SK-N-SH treated with all-trans-retinoic acid at 6 μM for 48 hours (cell line): ENCODE results near the gene MIX23.

ENCODE experiments used
- ATAC-seq: fragments of 200-7000 bp; cut with Tn5 transposase; 3 replicates; pipeline ENCODE4 v1.9.1; 2020; ENCODE audit warnings: mild to moderate bottlenecking, moderate library complexity
- ARNTL ChIP-seq: fragments of 450-650 bp; formaldehyde crosslinking; IDR thresholded peaks from 2 replicates; pipeline ENCODE4 v1.5.0; 2020; ENCODE audit warnings: low read depth, mild to moderate bottlenecking, moderate library complexity, borderline replicate concordance
- BACH2 ChIP-seq: fragments of 250-450 bp; sonication (Bioruptor Pico); IDR thresholded peaks from 2 replicates; pipeline ENCODE4 v1.9.0; 2021; ENCODE audit warnings: mild to moderate bottlenecking, borderline replicate concordance
- CSDC2 ChIP-seq: fragments of 250-450 bp; sonication (Bioruptor Pico); IDR thresholded peaks from 2 replicates; pipeline ENCODE4 v1.5.0; 2020; ENCODE audit warnings: mild to moderate bottlenecking, moderate library complexity
- ESRRG ChIP-seq: fragments of 250-450 bp; sonication (Bioruptor Pico); IDR thresholded peaks from 2 replicates; pipeline ENCODE4 v1.6.1; 2021; ENCODE audit warnings: mild to moderate bottlenecking
- GLIS3 ChIP-seq: fragments of 250-450 bp; sonication (Bioruptor Pico); IDR thresholded peaks from 2 replicates; pipeline ENCODE4 v1.5.0; 2020; ENCODE audit warnings: mild to moderate bottlenecking, moderate library complexity
- ISL1 ChIP-seq: fragments of 250-450 bp; sonication (Bioruptor Pico); IDR thresholded peaks from 2 replicates; pipeline ENCODE4 v2.1.2; 2022; ENCODE audit warnings: mild to moderate bottlenecking, moderate library complexity
- OSR1 ChIP-seq: fragments of 250-450 bp; sonication (Bioruptor Pico); IDR thresholded peaks from 2 replicates; pipeline ENCODE4 v1.8.0; 2022; ENCODE audit warnings: moderate library complexity, mild to moderate bottlenecking, inconsistent platforms
- PATZ1 ChIP-seq: fragments of 250-450 bp; sonication (Bioruptor Pico); IDR thresholded peaks from 2 replicates; pipeline ENCODE4 v1.8.0; 2020; ENCODE audit warnings: mild to moderate bottlenecking, moderate library complexity, borderline replicate concordance
- POU6F1 ChIP-seq: fragments of 250-450 bp; sonication (Bioruptor Pico); IDR thresholded peaks from 2 replicates; pipeline ENCODE4 v1.8.0; 2021; ENCODE audit warnings: low read depth, mild to moderate bottlenecking, moderate library complexity, borderline replicate concordance
- PPARA ChIP-seq: fragments of 250-450 bp; sonication (Bioruptor Pico); IDR thresholded peaks from 2 replicates; pipeline ENCODE4 v1.5.0; 2020; ENCODE audit warnings: mild to moderate bottlenecking, borderline replicate concordance
- SNAI2 ChIP-seq: fragments of 250-450 bp; sonication (Bioruptor Pico); IDR thresholded peaks from 2 replicates; pipeline ENCODE4 v1.5.0; 2020; ENCODE audit warnings: mild to moderate bottlenecking, moderate library complexity
- TCF4 ChIP-seq: fragments of 250-450 bp; sonication (Bioruptor Pico); IDR thresholded peaks from 2 replicates; pipeline ENCODE4 v1.8.0; 2021; ENCODE audit warnings: mild to moderate bottlenecking, moderate library complexity, borderline replicate concordance
- TOX ChIP-seq: fragments of 250-450 bp; sonication (Bioruptor Pico); IDR thresholded peaks from 2 replicates; pipeline ENCODE4 v1.8.0; 2021; ENCODE audit warnings: mild to moderate bottlenecking, moderate library complexity, borderline replicate concordance
- ZC3H10 ChIP-seq: fragments of 250-450 bp; sonication (Bioruptor Pico); IDR thresholded peaks from 2 replicates; pipeline ENCODE4 v1.5.1; 2021; ENCODE audit warnings: mild to moderate bottlenecking, moderate library complexity
- ZFP30 ChIP-seq: fragments of 450-650 bp; formaldehyde crosslinking; IDR thresholded peaks from 2 replicates; pipeline ENCODE4 v1.5.0; 2022; ENCODE audit warnings: mild to moderate bottlenecking, moderate library complexity
- ZNF565 ChIP-seq: fragments of 450-650 bp; formaldehyde crosslinking; conservative IDR thresholded peaks from 2 replicates; pipeline ENCODE4 v1.5.0; 2020; ENCODE audit warnings: low read depth, mild to moderate bottlenecking, moderate library complexity
- ZNF8 ChIP-seq: fragments of 450-650 bp; formaldehyde crosslinking; IDR thresholded peaks from 2 replicates; pipeline ENCODE4 v1.5.0; 2020; ENCODE audit warnings: mild to moderate bottlenecking, moderate library complexity
- TF ChIP-seq, protein P1 (sequence below): fragments of 250-450 bp; sonication (Bioruptor Pico); IDR thresholded peaks from 2 replicates; pipeline ENCODE4 v1.5.1; 2020; ENCODE audit warnings: low read depth, mild to moderate bottlenecking, moderate library complexity
- TF ChIP-seq, protein P2 (sequence below): fragments of 250-450 bp; sonication (Bioruptor Pico); IDR thresholded peaks from 2 replicates; pipeline ENCODE4 v1.5.1; 2021; ENCODE audit warnings: mild to moderate bottlenecking, moderate library complexity

The MIX23 gene

GRCh38 chr3:122350814-122351418 is 32.1 kb downstream of the MIX23 start (continued):
- no peak for TF ChIP-seq TOX

- TF ChIP-seq POU6F1 (no peak), ZFP30 (CRISPR knock-in tag) (no peak), ISL1 (CRISPR knock-in tag) (no peak), GLIS3 (no peak), ZNF8 (CRISPR knock-in tag) (no peak), BACH2 (CRISPR knock-in tag) (no peak), ZNF565 (CRISPR knock-in tag) (no peak), PPARA (CRISPR knock-in tag) (no peak), ESRRG (CRISPR knock-in tag) (no peak), CSDC2 (CRISPR knock-in tag) (no peak)
- TF ChIP-seq, protein P1, sequence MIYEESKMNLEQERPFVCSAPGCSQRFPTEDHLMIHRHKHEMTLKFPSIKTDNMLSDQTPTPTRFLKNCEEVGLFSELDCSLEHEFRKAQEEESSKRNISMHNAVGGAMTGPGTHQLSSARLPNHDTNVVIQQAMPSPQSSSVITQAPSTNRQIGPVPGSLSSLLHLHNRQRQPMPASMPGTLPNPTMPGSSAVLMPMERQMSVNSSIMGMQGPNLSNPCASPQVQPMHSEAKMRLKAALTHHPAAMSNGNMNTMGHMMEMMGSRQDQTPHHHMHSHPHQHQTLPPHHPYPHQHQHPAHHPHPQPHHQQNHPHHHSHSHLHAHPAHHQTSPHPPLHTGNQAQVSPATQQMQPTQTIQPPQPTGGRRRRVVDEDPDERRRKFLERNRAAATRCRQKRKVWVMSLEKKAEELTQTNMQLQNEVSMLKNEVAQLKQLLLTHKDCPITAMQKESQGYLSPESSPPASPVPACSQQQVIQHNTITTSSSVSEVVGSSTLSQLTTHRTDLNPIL (CRISPR knock-in tag): no peak
- TF ChIP-seq, protein P2, sequence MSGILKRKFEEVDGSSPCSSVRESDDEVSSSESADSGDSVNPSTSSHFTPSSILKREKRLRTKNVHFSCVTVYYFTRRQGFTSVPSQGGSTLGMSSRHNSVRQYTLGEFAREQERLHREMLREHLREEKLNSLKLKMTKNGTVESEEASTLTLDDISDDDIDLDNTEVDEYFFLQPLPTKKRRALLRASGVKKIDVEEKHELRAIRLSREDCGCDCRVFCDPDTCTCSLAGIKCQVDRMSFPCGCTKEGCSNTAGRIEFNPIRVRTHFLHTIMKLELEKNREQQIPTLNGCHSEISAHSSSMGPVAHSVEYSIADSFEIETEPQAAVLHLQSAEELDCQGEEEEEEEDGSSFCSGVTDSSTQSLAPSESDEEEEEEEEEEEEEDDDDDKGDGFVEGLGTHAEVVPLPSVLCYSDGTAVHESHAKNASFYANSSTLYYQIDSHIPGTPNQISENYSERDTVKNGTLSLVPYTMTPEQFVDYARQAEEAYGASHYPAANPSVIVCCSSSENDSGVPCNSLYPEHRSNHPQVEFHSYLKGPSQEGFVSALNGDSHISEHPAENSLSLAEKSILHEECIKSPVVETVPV (CRISPR knock-in tag): no peak
- ATAC-seq: no peak
Observed at GRCh38 chr3:122349171-122349570, 33.9 kb downstream of the MIX23 start.

- no peak for TF ChIP-seq TOX
- TF ChIP-seq ZNF8 (CRISPR knock-in tag): no peak
- no peak for TF ChIP-seq OSR1 (CRISPR knock-in tag)
- TF ChIP-seq ISL1 (CRISPR knock-in tag): no peak
- TF ChIP-seq ARNTL (CRISPR knock-in tag): no peak
- no peak for TF ChIP-seq SNAI2 (CRISPR knock-in tag)
- TF ChIP-seq ZC3H10 (CRISPR knock-in tag): no peak
- no peak for TF ChIP-seq ZFP30 (CRISPR knock-in tag)
- TF ChIP-seq PATZ1 (CRISPR knock-in tag): no peak
- no peak for ATAC-seq
Observed at GRCh38 chr3:122343654-122344053, 39.4 kb downstream of the MIX23 start.

GRCh38 chr3:122342803-122343202 is 40.2 kb downstream of the MIX23 start:
- TF ChIP-seq GLIS3 (no peak), ESRRG (CRISPR knock-in tag) (no peak), POU6F1 (no peak), ZNF565 (CRISPR knock-in tag) (no peak), ZNF8 (CRISPR knock-in tag) (no peak), SNAI2 (CRISPR knock-in tag) (no peak), TCF4 (CRISPR knock-in tag) (no peak), ISL1 (CRISPR knock-in tag) (no peak), ZFP30 (CRISPR knock-in tag) (no peak)
- TF ChIP-seq, all 23 proteins: peak for 0
- no peak for ATAC-seq
